Coronary artery (tissue), 2 donors: ENCODE results near the gene CDC42BPB.

Source experiments
- DNase-seq: peaks from one replicate; pipeline ENCODE4 v3.0.0-alpha.2; 2017; ENCODE audit warnings: low spot score
- H3K27ac ChIP-seq, 2 donors: fragments of 200-600 bp; sonication (generic); one replicate each; pipeline ENCODE4 v1.5.1; 2016 to 2019
- H3K4me3 ChIP-seq: fragments of 200-600 bp; sonication (generic); 2 replicates; pipeline ENCODE4 v1.5.1; 2016; ENCODE audit warnings: mild to moderate bottlenecking, moderate library complexity
- TF ChIP-seq, protein P1 (sequence below): fragments of 200-600 bp; sonication (generic); IDR thresholded peaks from one replicate; pipeline ENCODE4 v1.5.1; 2019; ENCODE audit warnings: antibody characterized with exemption

The CDC42BPB gene

GRCh38 chr14:102949062-102949800 is 108.1 kb downstream of the CDC42BPB start:
- TF ChIP-seq, protein P1, sequence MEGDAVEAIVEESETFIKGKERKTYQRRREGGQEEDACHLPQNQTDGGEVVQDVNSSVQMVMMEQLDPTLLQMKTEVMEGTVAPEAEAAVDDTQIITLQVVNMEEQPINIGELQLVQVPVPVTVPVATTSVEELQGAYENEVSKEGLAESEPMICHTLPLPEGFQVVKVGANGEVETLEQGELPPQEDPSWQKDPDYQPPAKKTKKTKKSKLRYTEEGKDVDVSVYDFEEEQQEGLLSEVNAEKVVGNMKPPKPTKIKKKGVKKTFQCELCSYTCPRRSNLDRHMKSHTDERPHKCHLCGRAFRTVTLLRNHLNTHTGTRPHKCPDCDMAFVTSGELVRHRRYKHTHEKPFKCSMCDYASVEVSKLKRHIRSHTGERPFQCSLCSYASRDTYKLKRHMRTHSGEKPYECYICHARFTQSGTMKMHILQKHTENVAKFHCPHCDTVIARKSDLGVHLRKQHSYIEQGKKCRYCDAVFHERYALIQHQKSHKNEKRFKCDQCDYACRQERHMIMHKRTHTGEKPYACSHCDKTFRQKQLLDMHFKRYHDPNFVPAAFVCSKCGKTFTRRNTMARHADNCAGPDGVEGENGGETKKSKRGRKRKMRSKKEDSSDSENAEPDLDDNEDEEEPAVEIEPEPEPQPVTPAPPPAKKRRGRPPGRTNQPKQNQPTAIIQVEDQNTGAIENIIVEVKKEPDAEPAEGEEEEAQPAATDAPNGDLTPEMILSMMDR: no peak
- no peak overlapping the region for H3K27ac ChIP-seq
- no peak for DNase-seq

GRCh38 chr14:102948698-102949061 is 108.7 kb downstream of the CDC42BPB start:
- TF ChIP-seq, protein P1: no peak
- DNase-seq: no peak
- no peak overlapping the region for H3K27ac ChIP-seq
- H3K4me3 ChIP-seq: no peak overlapping the region

More at GRCh38 chr14:102949062-102949800, 108.1 kb downstream of the CDC42BPB start:
- no peak overlapping the region for H3K4me3 ChIP-seq

DNA sequence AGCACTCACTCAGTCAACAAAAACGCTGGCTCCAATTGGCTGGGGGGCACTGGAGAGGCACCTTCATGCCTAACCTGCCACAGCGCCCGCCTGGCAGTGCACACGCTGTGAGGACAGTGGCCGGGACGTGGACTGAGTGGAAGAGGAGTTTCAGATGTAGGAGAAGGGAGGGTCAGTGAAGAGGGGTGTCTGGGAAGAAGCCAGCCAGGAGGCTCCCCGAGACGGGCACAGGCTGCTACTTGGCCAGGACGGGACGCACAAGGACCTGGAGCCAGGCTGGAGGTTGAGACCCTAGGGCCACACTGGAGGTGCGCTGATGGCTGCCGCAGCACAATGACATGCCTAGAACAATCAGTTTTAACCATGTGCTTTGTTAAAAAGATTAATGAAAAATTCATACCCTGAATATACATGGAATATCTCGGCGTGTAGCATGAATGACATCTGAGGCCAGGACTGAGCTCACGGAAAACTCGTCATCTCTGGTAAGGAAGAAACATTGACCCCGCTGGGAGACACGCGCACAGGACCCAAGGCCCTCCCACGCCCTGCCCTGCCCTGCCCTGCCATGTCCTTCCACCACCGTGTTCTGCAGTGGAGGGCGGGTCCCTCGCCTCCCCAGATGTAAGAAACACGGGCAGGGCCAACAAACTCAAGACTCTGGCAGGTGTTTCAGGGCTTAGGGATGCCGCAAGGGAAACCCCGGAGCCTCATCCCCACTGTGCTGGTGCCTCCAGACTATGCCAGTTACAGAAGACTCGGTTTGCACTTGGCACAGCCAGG is 109.8 kb downstream of the CDC42BPB start:
- Histone ChIP-seq H3K27ac (no peak overlapping the region), H3K4me3 (no peak overlapping the region)
- no peak for DNase-seq
- TF ChIP-seq, protein P1: no peak

DNA sequence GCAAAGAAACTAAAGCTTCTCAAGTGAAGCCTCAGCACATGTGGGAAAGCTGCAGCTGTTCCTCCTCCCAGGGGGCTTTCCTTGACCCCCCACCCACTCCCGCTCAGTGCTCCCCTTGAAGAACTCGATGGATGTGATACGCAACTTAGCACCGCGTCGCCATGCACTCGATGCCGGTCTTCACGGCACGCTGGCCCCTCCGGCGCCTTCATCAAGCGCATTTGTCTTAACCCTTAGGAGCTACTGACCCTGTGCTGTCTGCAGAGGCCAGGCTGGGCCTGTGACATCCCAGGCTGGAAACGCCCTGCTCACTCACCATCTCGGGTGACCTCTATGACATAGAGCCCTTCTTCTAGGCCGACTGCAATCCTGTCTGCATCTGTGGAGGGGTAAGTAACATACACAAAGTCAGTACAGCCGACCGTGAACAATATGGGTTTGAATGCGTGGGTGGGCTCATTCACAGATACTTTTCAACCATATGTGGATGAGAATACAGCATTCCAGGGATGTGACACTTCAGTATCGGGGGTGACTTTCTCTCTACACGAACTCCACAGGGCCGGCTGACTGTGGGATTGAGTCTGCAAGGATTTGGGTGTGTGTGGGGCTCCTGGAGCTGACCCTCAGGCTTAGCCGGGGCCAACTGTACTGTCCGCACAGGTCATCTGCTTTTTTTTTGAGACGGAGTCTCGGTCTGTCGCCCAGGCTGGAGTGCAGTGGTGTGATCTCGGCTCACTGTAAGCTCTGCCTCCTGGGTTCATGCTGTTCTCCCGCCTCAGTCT is 111.8 kb downstream of the CDC42BPB start:
- DNase-seq: no peak

DNA sequence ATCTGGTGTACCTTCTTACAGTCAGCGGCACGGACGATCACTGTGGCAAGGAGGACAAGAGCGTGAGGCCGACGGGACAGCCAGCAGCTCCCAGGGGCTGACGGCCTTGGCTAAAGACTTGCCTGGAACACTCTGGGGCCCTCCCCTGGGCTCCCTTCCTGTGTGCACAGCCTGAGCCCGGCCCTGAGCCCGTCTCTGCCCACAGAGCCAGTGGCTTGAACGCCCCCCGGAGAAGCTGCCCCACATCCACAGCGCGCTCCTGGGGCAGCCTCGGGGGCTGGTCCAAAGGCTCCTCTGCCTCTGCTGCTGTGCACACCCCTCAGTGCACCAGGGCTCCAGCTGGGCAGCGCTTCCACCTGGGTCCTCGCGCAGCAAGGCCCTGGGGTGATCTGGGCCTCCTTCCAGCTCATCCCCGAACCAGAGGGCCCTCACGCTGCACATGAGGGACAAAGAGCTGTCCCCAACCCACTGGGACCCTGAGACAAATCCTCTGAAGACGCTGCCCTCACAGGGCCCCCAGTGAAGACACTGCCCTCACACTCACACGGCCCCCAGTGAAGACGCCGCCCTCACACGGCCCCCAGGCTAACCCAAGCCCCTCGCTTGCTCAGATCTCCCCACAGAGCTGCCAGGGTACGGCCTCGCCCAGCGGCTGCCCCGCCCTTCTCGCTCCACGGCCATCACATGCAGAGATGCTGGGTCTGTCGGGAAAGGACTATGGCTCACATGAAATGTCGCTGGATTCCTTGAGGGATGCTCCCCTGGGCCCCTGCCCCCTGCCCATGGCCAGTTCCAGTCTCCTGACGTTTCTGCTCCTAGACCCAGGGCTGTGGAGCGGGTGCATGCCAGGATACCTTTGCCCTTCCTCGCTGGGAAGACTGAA is 112.7 kb downstream of the CDC42BPB start:
- no peak overlapping the region for H3K4me3 ChIP-seq
- TF ChIP-seq, protein P1: no peak
- DNase-seq: no peak
- no peak overlapping the region for H3K27ac ChIP-seq

More for the DNA sequence above, 111.8 kb downstream of the CDC42BPB start:
- TF ChIP-seq, protein P1: no peak
- Histone ChIP-seq H3K4me3 (no peak overlapping the region), H3K27ac (no peak overlapping the region)

DNA sequence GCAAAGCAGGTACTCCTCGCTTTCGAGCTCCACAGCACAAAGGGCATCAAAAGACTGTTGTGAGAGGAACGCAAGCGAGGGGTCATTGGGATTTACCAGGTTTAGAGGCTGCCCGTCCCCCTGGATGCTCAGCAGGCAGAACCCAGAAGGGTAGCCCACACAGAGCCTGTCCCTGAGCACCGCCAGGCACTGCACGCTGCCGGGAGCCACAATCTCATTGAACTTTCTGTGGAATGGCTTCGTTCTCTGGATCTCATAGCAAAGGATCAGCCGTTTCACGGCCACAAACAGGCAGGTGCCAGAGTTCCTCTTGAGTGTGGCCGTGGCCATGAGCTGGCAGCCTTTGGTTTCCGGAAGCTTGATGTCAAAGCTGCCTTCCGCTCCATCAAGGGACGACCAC is 113.4 kb downstream of the CDC42BPB start:
- H3K27ac ChIP-seq: no peak overlapping the region
- TF ChIP-seq, protein P1: no peak
- DNase-seq: no peak

More for the DNA sequence above, 113.4 kb downstream of the CDC42BPB start:
- no peak overlapping the region for H3K4me3 ChIP-seq
